Transverse colon (tissue), 4 donors: ENCODE data around the gene XRN2.

Experiments used
- EP300 ChIP-seq: sonication (generic); formaldehyde crosslinking; IDR thresholded peaks from one replicate; pipeline ENCODE4 v1.6.1; 2017; ENCODE audit warnings: antibody characterized with exemption, low read depth
- POLR2A ChIP-seq: fragments of 450-650 bp; IDR thresholded peaks from one replicate; pipeline ENCODE4 v1.6.1; 2016; ENCODE audit warnings: antibody characterized with exemption, mild to moderate bottlenecking, moderate library complexity
- POLR2AphosphoS5 ChIP-seq, 3 donors: sonication (generic); formaldehyde crosslinking; IDR thresholded peaks; one replicate each; pipeline ENCODE4 v1.6.1; 2016; ENCODE audit warnings: antibody characterized with exemption in 3 of 3
- TF ChIP-seq, protein P1 (sequence below), 5 experiments: fragments of 200-600 bp in 3 of 5; fragments of 450-650 bp in 2 of 5; sonication (generic) in 3 of 5; IDR thresholded peaks; 1 replicate in 2 of 5; 2 replicates in 3 of 5; pipeline ENCODE4 v1.5.1; 2016 to 2017; ENCODE audit warnings: antibody characterized with exemption in 5 of 5, inconsistent platforms in 3 of 5, mild to moderate bottlenecking in 2 of 5, moderate library complexity in 1 of 5

- no peak for TF ChIP-seq POLR2A
- TF ChIP-seq, protein P1, sequence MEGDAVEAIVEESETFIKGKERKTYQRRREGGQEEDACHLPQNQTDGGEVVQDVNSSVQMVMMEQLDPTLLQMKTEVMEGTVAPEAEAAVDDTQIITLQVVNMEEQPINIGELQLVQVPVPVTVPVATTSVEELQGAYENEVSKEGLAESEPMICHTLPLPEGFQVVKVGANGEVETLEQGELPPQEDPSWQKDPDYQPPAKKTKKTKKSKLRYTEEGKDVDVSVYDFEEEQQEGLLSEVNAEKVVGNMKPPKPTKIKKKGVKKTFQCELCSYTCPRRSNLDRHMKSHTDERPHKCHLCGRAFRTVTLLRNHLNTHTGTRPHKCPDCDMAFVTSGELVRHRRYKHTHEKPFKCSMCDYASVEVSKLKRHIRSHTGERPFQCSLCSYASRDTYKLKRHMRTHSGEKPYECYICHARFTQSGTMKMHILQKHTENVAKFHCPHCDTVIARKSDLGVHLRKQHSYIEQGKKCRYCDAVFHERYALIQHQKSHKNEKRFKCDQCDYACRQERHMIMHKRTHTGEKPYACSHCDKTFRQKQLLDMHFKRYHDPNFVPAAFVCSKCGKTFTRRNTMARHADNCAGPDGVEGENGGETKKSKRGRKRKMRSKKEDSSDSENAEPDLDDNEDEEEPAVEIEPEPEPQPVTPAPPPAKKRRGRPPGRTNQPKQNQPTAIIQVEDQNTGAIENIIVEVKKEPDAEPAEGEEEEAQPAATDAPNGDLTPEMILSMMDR (IDR thresholded peaks at IDR 0.05) = no peak
- no peak for TF ChIP-seq POLR2AphosphoS5 (IDR thresholded peaks at IDR 0.05)
- TF ChIP-seq EP300 = no peak
Measured at GRCh38 chr20:21344206-21344900, 41.2 kb downstream of the XRN2 start.
